NCI-H2107 treated with DMSO at 0.1 percent for 48 hours (cell line): ENCODE results near the gene GYG2.
"Not testable (repeated sequence)": the region's sequence is repeated elsewhere in the genome, so short reads cannot be mapped to it uniquely, and the experiment has no call there.

ENCODE experiments used
- DNase-seq: peaks from one replicate; lab custom pipeline; 2025; ENCODE audit not compliant: unreplicated experiment; lab: John Stamatoyannopoulos, UW

GYG2 gene

DNA sequence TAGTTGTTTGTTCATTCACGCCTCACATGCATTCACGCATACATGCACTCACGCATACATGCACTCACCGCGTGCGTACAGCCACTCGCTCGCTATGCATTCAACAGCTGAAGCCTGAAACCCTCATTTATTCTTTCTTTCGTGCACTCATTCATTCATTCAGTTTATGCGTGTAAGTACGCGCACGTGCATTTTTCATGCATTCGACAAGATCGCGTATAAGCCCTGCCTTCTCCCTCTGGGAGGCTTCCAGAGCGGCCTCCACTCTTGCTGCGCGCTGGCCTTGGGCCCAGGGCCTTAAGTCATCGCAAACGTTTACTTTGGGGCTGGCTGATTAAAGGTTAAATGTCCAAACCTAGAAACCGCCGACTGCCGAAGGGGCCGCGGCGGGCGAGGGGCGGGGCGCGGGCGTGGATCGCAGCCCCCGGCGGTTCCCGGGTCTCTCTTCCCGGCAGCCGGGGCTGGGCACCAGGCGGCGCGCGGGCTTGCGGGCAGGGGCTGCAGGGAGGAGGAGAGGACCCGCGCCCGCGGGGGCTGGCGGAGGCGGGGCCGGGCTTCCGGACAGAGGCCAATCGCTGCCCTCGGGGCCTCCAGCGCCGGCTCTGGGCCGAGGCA, at the start of gene GYG2:
Gene GYG2 (plus strand): TSS at position 587 of the 615 bp plus-strand sequence. CDS start 1,259 bp downstream, outside the sequence.
- no peak for DNase-seq

DNA sequence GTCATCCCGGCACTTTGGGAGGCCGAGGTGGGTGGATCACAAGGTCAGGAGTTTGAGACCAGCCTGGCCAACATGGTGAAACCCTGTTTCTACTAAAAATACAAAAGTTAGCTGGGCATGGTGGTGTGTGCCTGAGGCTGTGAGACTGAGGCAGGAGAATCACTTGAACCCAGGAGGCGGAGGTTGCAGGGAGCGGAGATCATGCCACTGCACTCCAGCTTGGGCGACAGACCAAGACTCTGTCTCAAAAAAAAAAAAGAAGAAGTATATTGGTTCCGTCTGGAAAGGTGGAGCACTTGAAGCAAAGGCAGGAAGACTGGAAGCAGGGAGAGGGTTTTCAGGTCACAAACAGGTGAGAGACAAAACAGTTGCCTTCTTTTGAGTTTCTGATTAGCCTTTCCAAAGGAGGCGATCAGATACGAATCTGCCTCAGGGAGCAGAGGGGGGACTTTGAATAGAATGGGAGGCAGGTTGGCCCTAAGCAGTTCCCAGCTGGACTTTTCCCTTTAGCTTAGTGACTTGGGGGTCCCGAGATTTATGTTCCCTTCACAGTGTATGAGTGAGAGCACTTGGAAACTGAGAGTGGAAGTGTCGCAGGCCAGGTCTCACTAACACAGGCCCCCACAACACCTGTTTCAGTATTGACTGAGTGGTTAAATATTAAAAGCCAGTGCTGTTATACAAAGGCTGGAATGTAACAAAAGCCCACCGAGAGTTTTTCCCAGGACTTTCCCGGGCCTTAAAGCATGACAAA, 48.1 kb upstream of the GYG2 start:
- DNase-seq: not testable (repeated sequence)

DNA sequence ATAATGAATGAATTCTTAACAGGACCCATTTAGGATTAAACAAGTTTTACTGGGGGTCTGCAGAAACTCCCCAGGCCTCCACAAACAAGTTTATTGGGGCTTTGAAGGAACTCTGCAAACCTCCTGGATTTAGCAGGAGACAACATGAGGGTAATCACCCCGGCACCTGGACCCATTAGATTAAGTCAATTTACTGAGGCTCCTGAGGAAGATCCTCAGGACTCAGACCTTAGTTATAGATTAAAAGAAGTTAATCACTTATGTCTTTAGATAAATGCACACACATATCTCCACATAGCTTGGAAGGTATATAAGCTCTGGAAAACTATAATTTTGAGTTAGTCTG, 47.5 kb upstream of the GYG2 start:
- no peak for DNase-seq

DNA sequence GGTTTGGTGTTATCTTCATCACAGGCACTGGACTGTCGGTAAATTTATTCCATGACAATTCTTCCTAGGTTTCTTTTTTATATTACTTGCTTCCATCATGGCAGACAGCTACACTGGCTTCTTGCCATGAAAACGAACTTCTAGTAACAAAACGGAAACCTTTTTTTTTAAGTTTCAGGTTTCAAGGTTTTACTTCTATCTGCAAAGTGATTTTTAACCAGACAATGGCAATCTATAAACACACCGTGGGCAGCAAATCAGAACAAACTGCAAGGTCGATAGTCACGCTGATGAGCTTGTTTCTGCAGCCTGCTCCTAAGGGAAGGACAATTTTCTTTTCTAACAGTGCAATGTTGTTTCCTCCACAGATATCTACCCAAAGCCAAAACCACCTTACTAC, 47.0 kb upstream of the GYG2 start:
- DNase-seq: no peak

DNA sequence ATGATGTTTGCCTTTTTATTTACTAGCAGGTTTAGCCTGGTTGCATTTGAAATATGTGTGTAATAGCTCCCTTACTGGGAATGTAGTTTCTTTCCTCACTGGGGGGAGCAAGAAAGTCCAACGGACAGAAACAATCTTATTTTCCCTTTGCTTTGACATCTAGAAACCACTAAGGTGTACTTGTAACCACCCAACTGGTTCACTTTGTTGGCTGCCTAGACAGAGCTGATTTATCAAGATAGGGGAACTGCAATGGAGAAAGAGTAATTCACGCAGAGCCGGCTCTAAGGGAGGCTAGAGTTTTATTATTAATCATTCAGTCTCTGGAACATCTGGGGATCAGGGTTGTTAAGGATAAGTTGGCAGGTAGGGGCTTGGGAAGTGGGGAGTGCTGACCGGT, 46.6 kb upstream of the GYG2 start:
- DNase-seq: no peak

DNA sequence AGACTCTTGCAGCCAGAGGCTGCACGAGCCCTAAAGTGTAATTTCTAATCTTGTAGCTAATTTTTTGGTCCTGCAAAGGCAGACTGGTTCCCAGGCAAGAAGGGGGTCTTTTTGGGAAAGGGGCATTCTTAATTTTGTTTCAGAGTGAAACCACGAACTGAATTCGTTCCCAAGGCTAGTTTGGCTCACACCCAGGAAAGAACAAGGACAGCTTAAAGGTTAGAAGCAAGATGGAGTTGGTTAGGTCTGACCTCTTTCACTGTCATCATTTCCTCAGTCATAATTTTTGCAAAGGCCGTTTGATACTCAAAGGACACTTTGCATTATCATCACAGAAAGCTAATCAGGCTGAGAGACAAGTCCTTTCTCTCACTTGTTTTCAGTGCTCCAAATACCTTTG, 46.0 kb upstream of the GYG2 start:
- DNase-seq: no peak

DNA sequence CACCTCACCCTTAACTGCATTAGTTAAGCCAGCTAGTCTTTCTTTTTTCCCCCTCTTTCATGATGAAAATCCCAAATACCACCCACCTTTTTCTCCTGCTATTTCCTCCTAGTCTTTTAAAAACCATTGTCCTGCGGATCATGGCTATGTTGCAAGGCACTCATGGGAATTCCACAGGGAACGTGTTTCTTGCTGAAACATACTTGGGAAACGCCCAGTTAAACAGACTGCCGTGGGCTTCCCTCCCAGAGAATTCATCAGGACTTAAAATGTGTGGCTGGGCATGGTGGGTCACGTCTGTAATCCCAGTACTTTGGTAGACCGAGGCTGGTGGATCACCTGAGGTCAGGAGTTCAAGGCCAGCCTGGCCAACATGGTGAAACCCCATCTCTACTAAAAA, 44.7 kb upstream of the GYG2 start:
- DNase-seq: no peak

DNA sequence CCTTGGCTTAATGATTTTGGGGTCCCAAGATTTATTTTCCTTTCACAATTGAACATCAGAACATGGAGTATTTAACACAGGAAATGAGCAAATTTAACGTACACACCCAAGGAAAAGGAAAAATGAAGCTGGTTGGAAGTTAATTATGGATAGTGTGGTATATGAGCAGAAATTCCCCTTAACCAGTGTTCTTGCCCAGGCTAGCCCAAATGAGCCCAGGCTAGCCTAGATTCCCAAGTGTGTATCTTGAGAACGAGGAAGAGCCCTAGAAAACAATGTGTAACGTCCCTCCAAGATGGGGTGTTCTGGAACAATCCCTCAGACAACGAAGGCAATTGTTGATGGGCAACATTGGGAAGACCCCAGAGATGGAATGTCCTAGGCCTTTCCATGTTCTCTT, 43.2 kb upstream of the GYG2 start:
- no peak for DNase-seq

DNA sequence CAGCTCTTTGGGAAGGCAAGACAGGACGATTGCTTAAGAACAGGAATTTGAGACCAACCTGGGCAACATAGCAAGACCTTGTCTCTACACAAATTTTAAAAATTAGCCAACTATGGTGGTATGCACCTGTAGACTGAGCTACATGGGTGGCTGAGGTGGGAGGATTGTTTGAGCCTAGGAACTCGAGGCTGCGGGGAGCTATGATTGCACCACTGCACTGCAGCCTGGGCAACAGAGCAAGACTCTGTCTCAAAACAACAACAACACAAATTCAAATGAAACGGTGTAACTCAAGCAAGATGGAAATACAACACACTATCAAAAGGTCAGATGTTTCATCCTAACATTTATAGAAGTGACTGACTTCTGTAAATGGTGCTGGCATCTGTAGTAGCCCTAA, 39.8 kb upstream of the GYG2 start:
- DNase-seq: no peak

DNA sequence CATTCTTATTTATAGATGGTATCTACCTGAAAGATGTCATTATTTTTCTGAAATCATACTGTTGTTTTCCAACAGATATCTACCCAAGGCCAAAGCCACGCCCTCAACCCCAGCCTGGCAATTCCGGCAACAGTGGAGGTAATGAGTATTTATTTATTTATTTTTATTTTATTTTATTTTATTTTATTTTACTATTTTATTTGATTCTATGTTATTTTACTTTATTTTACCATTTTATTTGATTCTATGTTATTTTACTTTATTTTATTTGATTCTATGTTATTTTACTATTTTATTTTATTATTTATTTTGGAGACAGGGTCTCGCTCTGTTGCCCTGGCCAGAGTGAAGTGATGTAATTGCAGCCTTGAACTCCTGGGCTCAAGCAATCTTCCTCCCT, 39.2 kb upstream of the GYG2 start:
- DNase-seq: no peak

DNA sequence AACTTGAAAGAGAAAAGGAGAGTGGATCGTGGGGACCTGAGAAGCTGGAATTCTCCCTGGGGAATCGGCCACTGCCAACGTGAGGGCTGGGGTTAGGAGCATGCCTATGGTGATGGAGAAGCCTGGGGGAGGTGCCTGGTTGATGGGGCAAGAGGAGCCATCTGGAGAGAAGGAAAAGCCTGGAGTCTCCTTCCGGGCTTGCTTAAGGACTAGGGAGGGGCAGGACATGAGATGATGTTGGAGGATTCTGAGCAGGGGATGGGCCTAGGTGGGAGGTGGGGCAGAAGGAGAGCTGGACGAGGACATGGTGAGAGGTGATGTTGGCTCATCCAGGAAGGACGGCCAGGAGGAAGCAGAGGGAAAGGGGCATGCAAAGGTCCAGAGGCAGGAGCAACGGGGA, 35.0 kb upstream of the GYG2 start:
- no peak for DNase-seq

DNA sequence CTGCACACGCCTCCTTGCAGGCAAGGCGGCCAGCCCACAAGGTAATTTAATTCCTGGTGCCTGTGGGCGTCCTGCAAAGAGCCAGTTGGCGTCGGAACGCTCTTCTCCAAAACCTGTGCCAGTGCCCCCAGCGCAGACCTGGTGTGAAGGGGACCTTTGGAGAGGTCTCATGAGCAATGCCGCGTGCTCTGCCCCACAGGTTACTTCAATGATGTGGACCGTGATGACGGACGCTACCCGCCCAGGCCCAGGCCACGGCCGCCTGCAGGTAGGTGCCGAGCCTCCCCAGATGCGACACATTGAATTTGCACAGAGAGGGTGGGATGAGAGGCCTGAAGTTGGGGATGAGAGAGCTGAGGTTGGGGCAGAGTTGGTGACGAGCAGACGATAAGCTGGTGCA, 34.4 kb upstream of the GYG2 start:
- DNase-seq: no peak

DNA sequence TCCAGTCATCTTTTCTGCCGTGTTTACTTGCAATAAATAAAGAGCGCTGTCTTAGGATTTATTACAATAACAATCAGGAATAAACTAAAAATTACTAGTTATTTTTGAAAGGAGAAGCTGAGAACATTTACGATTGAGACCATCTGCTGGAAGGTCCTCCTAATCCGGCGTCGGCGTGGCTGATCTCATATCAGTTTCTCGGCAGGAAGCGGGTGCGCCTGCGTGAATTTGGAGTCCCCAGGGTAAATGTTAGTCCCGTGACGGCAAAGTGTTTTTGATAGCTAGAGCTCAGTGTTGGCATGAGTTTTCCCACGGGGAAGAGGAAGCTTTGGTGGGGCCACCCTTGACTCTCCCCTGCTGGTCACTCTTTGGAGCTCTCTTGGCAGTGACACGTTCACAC, 31.9 kb upstream of the GYG2 start:
- not testable (repeated sequence) for DNase-seq

DNA sequence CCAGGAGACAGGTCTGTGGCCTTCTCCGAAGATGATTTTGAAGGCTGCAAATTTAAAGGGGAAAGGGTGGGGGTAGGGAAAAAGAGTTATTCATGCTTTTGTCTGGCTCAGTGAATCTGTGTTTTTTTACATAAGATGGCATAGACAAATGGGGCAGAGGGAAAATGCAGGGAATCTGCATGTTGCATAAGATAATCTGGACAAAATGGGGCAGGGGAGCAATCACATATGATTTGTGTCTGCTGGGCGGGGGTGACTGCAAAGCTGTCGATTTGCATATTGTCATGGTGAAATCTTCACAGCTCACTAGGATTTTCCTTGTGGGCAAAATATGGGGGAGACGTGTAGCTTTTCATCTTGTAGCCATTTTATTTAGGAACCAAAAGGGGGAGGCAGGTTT, 29.4 kb upstream of the GYG2 start:
- no peak for DNase-seq

DNA sequence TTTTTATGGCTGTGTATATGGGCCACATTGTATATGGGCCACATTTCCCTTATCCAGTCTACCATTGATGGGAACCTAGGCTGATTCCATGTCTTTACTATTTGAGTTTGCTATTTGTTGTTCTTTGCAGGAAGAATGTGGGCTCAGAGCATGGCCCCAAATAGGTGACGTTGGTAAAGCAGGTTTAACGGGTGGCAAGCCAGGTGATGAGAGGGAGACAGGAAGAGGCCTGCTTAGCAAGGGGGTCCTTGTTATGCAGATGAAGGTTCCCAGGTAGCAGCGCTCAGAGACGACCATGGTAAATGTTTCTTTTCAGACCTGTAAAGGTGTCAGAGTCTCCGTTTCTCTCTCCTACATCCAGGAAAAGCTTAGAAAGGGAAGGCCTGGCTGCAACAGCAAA, 28.8 kb upstream of the GYG2 start:
- DNase-seq: not testable (repeated sequence)

DNA sequence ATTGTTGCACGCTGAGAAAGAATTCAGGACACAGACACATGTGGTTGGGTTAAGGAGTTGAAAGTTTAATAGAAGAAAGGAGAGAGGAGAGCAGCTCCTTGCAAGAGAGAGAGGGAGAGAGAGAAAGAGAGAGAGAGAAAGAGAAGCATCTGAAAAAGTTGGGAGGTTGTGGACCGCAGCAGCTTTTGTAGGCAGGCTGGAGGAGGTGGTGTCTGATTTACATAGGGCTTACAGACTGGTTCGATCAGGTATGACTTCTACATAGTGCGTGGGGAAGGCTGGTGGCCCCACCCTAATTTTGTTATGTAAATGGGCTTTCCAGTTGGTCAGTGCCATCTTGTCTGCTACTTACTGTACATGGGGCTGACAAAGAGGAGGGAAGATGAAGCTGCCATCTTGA, 27.5 kb upstream of the GYG2 start:
- no peak for DNase-seq

DNA sequence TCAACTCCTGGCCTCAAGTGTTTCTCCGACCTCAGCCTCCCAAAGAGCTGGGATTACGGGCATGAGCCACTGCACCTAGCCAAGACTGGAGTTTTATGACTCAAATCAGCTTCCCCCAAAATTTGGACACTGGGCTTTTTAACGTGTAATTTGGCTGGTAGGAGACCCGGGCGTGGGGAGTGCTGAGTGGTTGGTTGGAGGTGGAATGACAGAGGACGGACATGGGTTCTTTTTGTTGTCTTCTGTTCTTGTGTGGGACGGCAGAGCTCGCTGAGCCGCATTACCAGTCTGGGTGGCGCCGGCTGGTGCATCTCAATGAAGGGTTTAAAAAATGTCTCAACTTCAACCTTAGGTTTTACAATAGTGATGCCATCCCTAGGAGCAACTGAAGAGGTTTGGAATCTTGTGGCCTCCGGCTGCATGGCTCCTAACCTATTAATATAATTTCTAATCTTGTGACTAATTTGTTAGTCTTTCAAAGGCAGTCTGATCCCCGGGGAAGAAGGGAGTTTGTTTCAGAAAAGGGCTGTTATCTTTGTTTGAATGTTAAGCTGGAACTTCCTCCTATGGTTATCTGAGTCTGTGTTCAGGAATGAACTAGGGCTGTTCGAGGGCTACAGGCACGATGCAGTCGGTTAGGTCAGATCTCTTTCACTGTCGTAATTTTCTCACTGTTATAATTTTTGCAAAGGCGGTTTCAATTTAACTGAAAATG, 26.2 kb upstream of the GYG2 start:
- DNase-seq: not testable (repeated sequence)

DNA sequence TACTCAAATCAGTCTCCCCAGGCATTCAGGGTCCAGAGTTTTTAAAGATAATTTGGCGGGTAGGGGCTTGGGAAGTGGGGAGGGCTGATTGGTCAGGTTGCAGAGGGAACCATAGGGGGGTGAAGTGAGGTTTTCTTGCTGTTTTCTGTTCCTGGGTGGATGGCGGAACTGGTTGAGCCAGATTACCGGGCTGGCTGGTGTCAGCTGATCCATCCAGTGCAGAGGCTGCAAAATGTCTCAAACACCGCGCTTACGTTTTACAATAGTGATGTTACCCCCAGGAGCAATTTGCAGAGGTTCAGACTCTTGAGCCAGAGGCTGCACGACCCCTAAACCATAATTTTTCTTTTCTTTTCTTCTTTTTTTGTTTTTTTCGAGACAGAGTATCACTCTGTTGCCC, 25.2 kb upstream of the GYG2 start:
- not testable (repeated sequence) for DNase-seq

DNA sequence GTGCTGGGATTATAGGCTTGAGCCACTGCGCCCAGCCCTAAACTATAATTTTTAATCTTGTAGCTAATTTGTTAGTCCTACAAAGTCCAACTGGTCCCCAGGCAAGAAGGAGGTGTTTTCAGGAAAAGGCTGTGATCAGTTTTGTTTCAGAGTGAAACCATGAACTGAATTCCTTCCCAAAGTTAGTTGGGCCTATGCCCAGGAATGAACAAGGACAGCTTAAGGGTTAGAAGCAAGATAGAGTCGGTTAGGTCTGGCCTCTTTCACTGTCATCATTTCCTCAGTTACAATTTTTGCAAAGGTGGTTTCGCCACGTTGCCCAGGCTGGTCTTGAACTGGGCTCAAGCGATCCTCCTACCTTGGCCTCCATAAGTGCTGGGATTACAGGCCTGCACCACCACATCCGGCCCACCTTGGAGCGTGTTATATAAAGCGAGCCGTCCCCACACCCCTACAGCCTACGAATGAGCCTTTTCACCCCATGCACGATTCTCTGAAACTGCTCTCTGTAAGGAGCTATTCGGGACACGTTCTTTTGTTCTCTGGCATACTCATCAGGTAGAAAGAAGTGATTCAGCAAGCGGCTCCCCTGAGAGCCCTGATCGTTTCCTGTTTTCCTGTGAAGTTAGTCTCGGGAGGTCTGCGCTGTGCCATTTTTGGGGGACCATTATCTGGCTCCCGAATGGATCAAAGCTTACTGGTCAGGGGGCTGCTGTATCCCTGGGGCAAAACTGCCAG, 24.5 kb upstream of the GYG2 start:
- not testable (repeated sequence) for DNase-seq

DNA sequence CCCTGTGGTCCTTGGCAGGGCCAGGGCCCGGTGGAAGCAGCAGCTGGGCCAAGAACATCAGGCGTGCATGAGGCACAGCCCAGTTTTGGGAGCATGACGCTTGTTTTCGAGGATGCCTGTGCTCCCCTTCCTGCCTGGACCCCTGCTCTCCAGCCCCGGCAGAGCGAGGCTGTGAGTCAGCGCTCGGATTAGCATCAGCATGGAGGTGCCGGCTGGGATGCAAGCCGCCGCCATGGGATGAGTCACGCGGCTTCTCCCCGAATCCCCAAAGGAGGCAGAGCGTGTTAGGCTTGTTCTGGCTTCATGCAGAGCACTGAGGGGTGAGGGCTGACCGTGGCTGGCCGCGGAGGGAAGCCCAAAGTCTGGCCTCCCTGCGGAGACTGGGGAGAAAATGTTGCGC, 23.9 kb upstream of the GYG2 start:
- DNase-seq: not testable (repeated sequence)

DNA sequence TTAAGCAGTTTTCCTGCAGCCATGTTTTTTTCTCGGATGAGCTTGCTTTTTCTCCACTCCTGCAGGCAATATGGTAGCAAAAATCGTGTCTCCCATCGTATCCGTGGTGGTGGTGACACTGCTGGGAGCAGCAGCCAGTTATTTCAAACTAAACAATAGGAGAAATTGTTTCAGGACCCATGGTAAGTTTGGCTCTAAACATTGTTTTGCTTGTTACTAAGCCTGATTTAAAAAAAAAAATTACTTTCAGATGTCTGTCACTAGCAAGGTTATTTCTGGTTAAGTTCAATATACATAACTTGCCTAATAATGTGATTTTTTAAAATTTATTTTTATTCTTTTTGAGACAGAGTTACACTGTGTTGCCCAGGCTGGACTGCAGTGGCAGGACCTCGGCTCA, 17.5 kb upstream of the GYG2 start:
- DNase-seq: no peak
